Natural killer cell (primary cell): Measurements from ENCODE around the gene PDIA2. TPM values are rescaled to one million over a fixed set of nuclear protein-coding genes. Genes with fewer than 3 reads are reported as not detected.

Source experiments
- ATAC-seq, 3 donors: fragments of 150-1000 bp in 2 of 3; fragments of 200-7000 bp in 1 of 3; cut with Tn5 transposase; 1 replicate in 1 of 3; 2 replicates in 2 of 3; pipeline ENCODE4 v1.10.0; 2021; ENCODE audit warnings: mild to moderate bottlenecking in 2 of 3, moderate library complexity in 2 of 3
- DNase-seq, 2 donors: peaks; one replicate each; pipeline versions ENCODE4 v3.0.0 to v3.0.0-alpha.2; 2013 to 2021; ENCODE audit warnings: mixed read lengths in 1 of 2
- H3K27ac ChIP-seq: one replicate; pipeline ENCODE4 v1.5.1; 2013; ENCODE audit warnings: mild to moderate bottlenecking, low read length
- H3K27me3 ChIP-seq: one replicate; pipeline ENCODE4 v1.6.1; 2013; ENCODE audit warnings: low read length; ENCODE audit not compliant: control insufficient read depth, insufficient read depth
- H3K36me3 ChIP-seq: one replicate; pipeline ENCODE4 v1.6.1; 2013; ENCODE audit warnings: low read length; ENCODE audit not compliant: control insufficient read depth, insufficient read depth
- H3K4me1 ChIP-seq: one replicate; pipeline ENCODE4 v1.6.1; 2013; ENCODE audit warnings: low read length; ENCODE audit not compliant: control insufficient read depth, insufficient read depth
- H3K4me3 ChIP-seq: one replicate; pipeline ENCODE4 v1.5.1; 2013; ENCODE audit warnings: low read length
- H3K9me3 ChIP-seq: one replicate; pipeline ENCODE4 v1.6.1; 2013; ENCODE audit warnings: low read length; ENCODE audit not compliant: control insufficient read depth, insufficient read depth
- H3K27ac Mint-ChIP-seq, 2 donors: one replicate each; pipeline ENCODE4 v1.8.0; 2022; ENCODE audit warnings: mild to moderate bottlenecking in 2 of 2, mixed read lengths in 2 of 2, moderate library complexity in 1 of 2
- H3K27me3 Mint-ChIP-seq, 2 donors: one replicate each; pipeline ENCODE4 v1.8.0; 2022; ENCODE audit warnings: low read depth in 2 of 2, mixed read lengths in 2 of 2
- H3K36me3 Mint-ChIP-seq: one replicate; pipeline ENCODE4 v1.8.0; 2022; ENCODE audit warnings: mixed read lengths
- H3K4me1 Mint-ChIP-seq, 2 donors: one replicate each; pipeline ENCODE4 v1.8.0; 2022; ENCODE audit warnings: mixed read lengths in 2 of 2
- H3K4me3 Mint-ChIP-seq: one replicate; pipeline ENCODE4 v1.8.0; 2022; ENCODE audit warnings: mild to moderate bottlenecking, moderate library complexity, mixed read lengths
- H3K9me3 Mint-ChIP-seq, 2 donors: one replicate each; pipeline ENCODE4 v1.8.0; 2022; ENCODE audit warnings: mixed read lengths in 2 of 2
- WGBS: methylation state at CpG from one replicate; pipeline ENCODE4 v1.1.7; 2013; ENCODE audit warnings: missing lambda C conversion rate; ENCODE audit not compliant: insufficient coverage; 5-methylcytosine and 5-hydroxymethylcytosine counted together
- intact Hi-C: fragments of 100-400 bp; cut with micrococcal nuclease; formaldehyde crosslinking; loops from one replicate; pipeline ENCODE4 v1.14.2; 2022
- total RNA-seq, 4 donors: library from RNA; stranded (reverse); fragments of 120-200 nt in 1 of 4; gene quantifications; one replicate each; pipeline versions ENCODE4 v1.2.3 to v1.2.4, GENCODE V29; 2013 to 2022
- TF ChIP-seq, protein P1 (sequence below): fragments of 200-600 bp; IDR thresholded peaks from one replicate; pipeline ENCODE4 v1.8.0; 2022; ENCODE audit warnings: antibody characterized with exemption

The PDIA2 gene
- total RNA-seq, 3 donors from 2014 or later (not counting 1 experiment from before 2014, with no cell fraction given): not detected

DNA sequence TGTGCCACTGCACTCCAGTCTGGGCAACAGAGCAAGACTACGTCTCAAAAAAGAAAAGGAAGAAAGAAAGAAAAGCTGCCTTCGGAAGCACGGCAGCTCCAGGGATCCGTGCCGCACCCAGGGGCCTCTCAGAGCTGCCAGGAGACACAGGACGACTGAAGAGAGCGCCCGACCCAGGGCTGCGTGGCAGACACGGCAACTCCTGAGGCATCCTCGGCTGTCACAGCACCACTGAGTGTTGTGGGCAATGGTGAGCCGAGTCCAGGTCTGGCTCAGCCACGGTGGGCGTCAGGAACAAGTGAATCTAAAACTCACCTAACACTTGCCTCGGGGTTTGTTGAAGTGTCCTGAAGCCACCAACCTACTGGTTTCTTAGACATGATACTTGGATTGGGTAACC lies 28.8 kb downstream of the PDIA2 start:
- H3K27me3 Mint-ChIP-seq: no peaks in the 10 kb centered on the region
- Histone ChIP-seq H3K9me3 (no peaks in the 10 kb centered on the region), H3K27me3 (no peaks in the 10 kb centered on the region), H3K36me3 (peaks cover 40% of the 10 kb centered on the region), H3K27ac (no peak overlapping the region), H3K4me3 (no peak overlapping the region), H3K4me1 (peaks cover 59% of the 10 kb centered on the region)
- H3K4me1 Mint-ChIP-seq: peaks cover 46 to 58% of the 10 kb centered on the region in 2 donors
- peak overlapping the region in 1 of 2 donors; percentile 89 for H3K27ac Mint-ChIP-seq
- intact Hi-C loops: no loop called here
- no peak for ATAC-seq
- H3K9me3 Mint-ChIP-seq: no peaks in the 10 kb centered on the region
- DNase-seq: no peak
- no peak overlapping the region for H3K4me3 Mint-ChIP-seq
- 96% methylated on average over 15 of the region's 15 CpGs for WGBS
- H3K36me3 Mint-ChIP-seq: no peaks in the 10 kb centered on the region
- TF ChIP-seq, protein P1, sequence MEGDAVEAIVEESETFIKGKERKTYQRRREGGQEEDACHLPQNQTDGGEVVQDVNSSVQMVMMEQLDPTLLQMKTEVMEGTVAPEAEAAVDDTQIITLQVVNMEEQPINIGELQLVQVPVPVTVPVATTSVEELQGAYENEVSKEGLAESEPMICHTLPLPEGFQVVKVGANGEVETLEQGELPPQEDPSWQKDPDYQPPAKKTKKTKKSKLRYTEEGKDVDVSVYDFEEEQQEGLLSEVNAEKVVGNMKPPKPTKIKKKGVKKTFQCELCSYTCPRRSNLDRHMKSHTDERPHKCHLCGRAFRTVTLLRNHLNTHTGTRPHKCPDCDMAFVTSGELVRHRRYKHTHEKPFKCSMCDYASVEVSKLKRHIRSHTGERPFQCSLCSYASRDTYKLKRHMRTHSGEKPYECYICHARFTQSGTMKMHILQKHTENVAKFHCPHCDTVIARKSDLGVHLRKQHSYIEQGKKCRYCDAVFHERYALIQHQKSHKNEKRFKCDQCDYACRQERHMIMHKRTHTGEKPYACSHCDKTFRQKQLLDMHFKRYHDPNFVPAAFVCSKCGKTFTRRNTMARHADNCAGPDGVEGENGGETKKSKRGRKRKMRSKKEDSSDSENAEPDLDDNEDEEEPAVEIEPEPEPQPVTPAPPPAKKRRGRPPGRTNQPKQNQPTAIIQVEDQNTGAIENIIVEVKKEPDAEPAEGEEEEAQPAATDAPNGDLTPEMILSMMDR: no peak

DNA sequence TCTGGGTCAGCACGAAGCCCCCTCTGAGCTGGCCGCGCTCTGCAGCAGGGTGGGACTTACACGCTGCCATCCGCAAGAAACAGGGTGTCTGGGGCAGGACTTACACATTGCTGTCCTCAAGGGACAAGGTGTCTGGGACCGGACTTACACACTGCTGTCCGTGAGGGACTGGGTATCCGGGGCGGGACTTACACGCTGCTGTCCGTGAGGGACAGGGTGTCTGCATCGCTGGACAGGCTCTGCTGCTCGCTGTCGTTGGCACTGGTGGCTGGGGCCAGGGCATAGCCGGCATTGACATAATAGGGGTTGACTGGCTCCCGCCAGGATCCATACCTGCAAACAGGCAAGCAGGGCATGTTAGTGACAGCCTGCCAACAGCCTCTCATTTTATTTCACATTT lies 31.4 kb downstream of the PDIA2 start:
- Mint-ChIP-seq H3K4me3 (no peak overlapping the region), H3K27me3 (no peaks in the 10 kb centered on the region), H3K4me1 (peaks cover 40 to 57% of the 10 kb centered on the region in 2 donors), H3K9me3 (no peaks in the 10 kb centered on the region), H3K36me3 (no peaks in the 10 kb centered on the region), H3K27ac (peak overlapping the region in 1 of 2 donors; percentile 68)
- no peak overlapping the region for H3K4me3 ChIP-seq
- ATAC-seq (no peak), DNase-seq (no peak)
- 96% methylated on average over 16 of the region's 16 CpGs for WGBS
- peaks cover 42% of the 10 kb centered on the region for H3K36me3 ChIP-seq
- H3K27me3 ChIP-seq: no peaks in the 10 kb centered on the region
- H3K4me1 ChIP-seq: peaks cover 58% of the 10 kb centered on the region
- TF ChIP-seq, protein P1: no peak
- H3K9me3 ChIP-seq: no peaks in the 10 kb centered on the region
- intact Hi-C loops: no loop called here
- H3K27ac ChIP-seq: no peak overlapping the region

DNA sequence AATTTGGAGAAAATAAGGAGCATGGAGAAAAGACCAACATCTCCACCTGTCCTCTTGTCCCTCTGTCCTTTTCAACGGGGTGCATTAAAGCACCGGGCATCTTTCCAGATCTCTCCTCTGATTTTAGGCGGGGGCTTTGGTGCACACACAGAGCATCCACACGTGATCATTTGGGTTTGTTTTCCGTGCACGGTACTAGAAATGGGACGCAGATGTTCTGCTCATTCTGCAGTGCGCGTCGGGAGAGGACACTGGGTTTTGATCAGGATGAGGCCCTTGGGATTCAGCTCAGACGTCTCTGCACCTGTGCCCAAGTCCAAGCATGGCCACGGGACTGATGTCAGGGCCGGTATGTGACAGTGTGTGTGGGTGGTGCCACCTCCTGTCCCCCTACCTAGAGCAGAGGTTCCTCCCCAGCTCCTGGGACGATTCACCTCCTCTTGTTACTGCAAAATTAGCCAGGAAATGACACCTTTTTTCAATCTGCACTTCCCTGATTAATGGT lies 31.9 kb downstream of the PDIA2 start:
- DNase-seq (no peak), ATAC-seq (peak in 1 of 3 donors; percentile 12)
- Mint-ChIP-seq H3K27ac (peak overlapping the region; percentile 47 to 68), H3K4me1 (peaks cover 43 to 57% of the 10 kb centered on the region in 2 donors), H3K27me3 (no peaks in the 10 kb centered on the region), H3K9me3 (no peaks in the 10 kb centered on the region), H3K36me3 (no peaks in the 10 kb centered on the region), H3K4me3 (peak overlapping the region; percentile 42)
- H3K4me3 ChIP-seq: no peak overlapping the region
- H3K4me1 ChIP-seq: peaks cover 58% of the 10 kb centered on the region
- 85% methylated on average over 12 of the region's 14 CpGs for WGBS
- H3K27me3 ChIP-seq: no peaks in the 10 kb centered on the region
- H3K9me3 ChIP-seq: no peaks in the 10 kb centered on the region
- intact Hi-C loops: no loop called here
- TF ChIP-seq, protein P1: no peak
- peaks cover 40% of the 10 kb centered on the region for H3K36me3 ChIP-seq
- no peak overlapping the region for H3K27ac ChIP-seq
